DOHH2 (cell line): Measurements from ENCODE around the gene CNTN5.

Experiments used
- H3F3A ChIP-seq: fragments of 200-600 bp; sonication (generic), shearing (Covaris generic); 2 replicates; pipeline ENCODE4 v1.6.0; 2016; ENCODE audit warnings: antibody characterized with exemption, mild to moderate bottlenecking; ENCODE audit not compliant: control insufficient read depth, insufficient read depth
- H3K27ac ChIP-seq: fragments of 200-600 bp; sonication (generic); 2 replicates; pipeline ENCODE4 v1.5.1; 2014; ENCODE audit warnings: low read depth, mild to moderate bottlenecking, low read length, moderate library complexity
- H3K27me3 ChIP-seq: fragments of 200-600 bp; sonication (generic); 2 replicates; pipeline ENCODE4 v1.6.1; 2014; ENCODE audit warnings: mild to moderate bottlenecking, low read length, mixed read lengths; ENCODE audit not compliant: control insufficient read depth
- H3K36me3 ChIP-seq: fragments of 200-600 bp; sonication (generic); 2 replicates; pipeline ENCODE4 v1.6.1; 2014; ENCODE audit warnings: mild to moderate bottlenecking, low read length, moderate library complexity, mixed read lengths; ENCODE audit not compliant: control insufficient read depth
- H3K4me1 ChIP-seq: fragments of 200-600 bp; sonication (generic); 2 replicates; pipeline ENCODE4 v1.6.1; 2014; ENCODE audit warnings: mild to moderate bottlenecking, low read length, mixed read lengths; ENCODE audit not compliant: control insufficient read depth
- H3K4me2 ChIP-seq: fragments of 200-600 bp; sonication (generic); 2 replicates; pipeline ENCODE4 v1.6.0; 2014; ENCODE audit warnings: mild to moderate bottlenecking, low read length, moderate library complexity
- H3K4me3 ChIP-seq: fragments of 200-600 bp; sonication (generic); 2 replicates; pipeline ENCODE4 v1.5.1; 2014; ENCODE audit warnings: mild to moderate bottlenecking, low read length, mixed read lengths
- H3K79me2 ChIP-seq: fragments of 200-600 bp; sonication (generic); 2 replicates; pipeline ENCODE4 v1.6.1; 2014; ENCODE audit warnings: mild to moderate bottlenecking, low read length, mixed read lengths; ENCODE audit not compliant: control insufficient read depth
- H3K9me2 ChIP-seq: fragments of 200-600 bp; sonication (generic); replicated peaks from 2 replicates; pipeline ENCODE4 v1.6.1; 2014; ENCODE audit warnings: mild to moderate bottlenecking, low read length, mixed read lengths; ENCODE audit not compliant: control insufficient read depth
- H3K9me3 ChIP-seq: fragments of 200-600 bp; sonication (generic); 2 replicates; pipeline ENCODE4 v1.6.1; 2014; ENCODE audit warnings: antibody characterized with exemption, low read length, mixed read lengths; ENCODE audit not compliant: control insufficient read depth, insufficient read depth
- H4K20me1 ChIP-seq: fragments of 200-600 bp; sonication (generic); 2 replicates; pipeline ENCODE4 v1.6.0; 2014; ENCODE audit warnings: low read depth, mild to moderate bottlenecking, antibody characterized with exemption, low read length, moderate library complexity; ENCODE audit not compliant: control insufficient read depth, insufficient read depth
- CTCF ChIP-seq: fragments of 200-600 bp; sonication (generic); IDR thresholded peaks from one replicate; pipeline ENCODE4 v1.5.1; 2014; ENCODE audit warnings: antibody characterized with exemption, mild to moderate bottlenecking, low read depth, low read length; ENCODE audit not compliant: poor library complexity, severe bottlenecking
- EZH2phosphoT487 ChIP-seq: fragments of 200-600 bp; sonication (generic); IDR thresholded peaks from 2 replicates; pipeline ENCODE4 v1.6.1; 2017; ENCODE audit warnings: borderline replicate concordance, mild to moderate bottlenecking, antibody characterized with exemption, low read length, moderate library complexity, mixed read lengths

CNTN5 gene

GRCh38 chr11:99176430-99176829 is 155.7 kb downstream of the CNTN5 start:
- Histone ChIP-seq H4K20me1 (no peaks in the 10 kb centered on the region), H3F3A (no peaks in the 10 kb centered on the region), H3K27ac (no peak overlapping the region), H3K9me3 (no peaks in the 10 kb centered on the region), H3K27me3 (no peaks in the 10 kb centered on the region), H3K36me3 (no peaks in the 10 kb centered on the region), H3K79me2 (no peaks in the 10 kb centered on the region), H3K4me3 (no peak overlapping the region), H3K4me2 (no peak overlapping the region), H3K9me2 (no peaks in the 10 kb centered on the region), H3K4me1 (no peaks in the 10 kb centered on the region)
- no peak for TF ChIP-seq EZH2phosphoT487
- no peak for TF ChIP-seq CTCF

GRCh38 chr11:99177446-99177845 is 156.7 kb downstream of the CNTN5 start:
- Histone ChIP-seq H3K9me2 (no peaks in the 10 kb centered on the region), H3K27ac (no peak overlapping the region), H3K4me3 (no peak overlapping the region), H3F3A (no peaks in the 10 kb centered on the region), H3K27me3 (no peaks in the 10 kb centered on the region), H3K4me1 (no peaks in the 10 kb centered on the region), H3K9me3 (no peaks in the 10 kb centered on the region), H3K4me2 (no peak overlapping the region), H3K36me3 (no peaks in the 10 kb centered on the region), H3K79me2 (no peaks in the 10 kb centered on the region), H4K20me1 (no peaks in the 10 kb centered on the region)
- no peak for TF ChIP-seq CTCF
- no peak for TF ChIP-seq EZH2phosphoT487

- H3K27ac ChIP-seq, result no peak overlapping the region
- H3K9me3 ChIP-seq, result no peaks in the 10 kb centered on the region
- H3K79me2 ChIP-seq, result no peaks in the 10 kb centered on the region
- no peaks in the 10 kb centered on the region for H3K4me1 ChIP-seq
- TF ChIP-seq CTCF (no peak), EZH2phosphoT487 (no peak)
- H4K20me1 ChIP-seq, result no peaks in the 10 kb centered on the region
- H3K4me3 ChIP-seq, result no peak overlapping the region
- no peaks in the 10 kb centered on the region for H3K27me3 ChIP-seq
- no peaks in the 10 kb centered on the region for H3K36me3 ChIP-seq
- H3K9me2 ChIP-seq, result no peaks in the 10 kb centered on the region
- H3F3A ChIP-seq, result no peaks in the 10 kb centered on the region
- no peak overlapping the region for H3K4me2 ChIP-seq
These were observed 163.4 kb downstream of the CNTN5 start for GRCh38 chr11:99184146-99184545.

GRCh38 chr11:99188221-99188620 is 167.5 kb downstream of the CNTN5 start:
- TF ChIP-seq CTCF (no peak), EZH2phosphoT487 (no peak)

More at GRCh38 chr11:99188221-99188620, 167.5 kb downstream of the CNTN5 start:
- Histone ChIP-seq H3K27ac (no peak overlapping the region), H3K27me3 (no peaks in the 10 kb centered on the region), H4K20me1 (no peaks in the 10 kb centered on the region), H3K79me2 (no peaks in the 10 kb centered on the region), H3K4me2 (no peak overlapping the region), H3K9me3 (no peaks in the 10 kb centered on the region), H3K36me3 (no peaks in the 10 kb centered on the region), H3K9me2 (no peaks in the 10 kb centered on the region), H3K4me3 (no peak overlapping the region), H3F3A (no peaks in the 10 kb centered on the region), H3K4me1 (no peaks in the 10 kb centered on the region)
